ENCODE measurements around the gene PARN.

DNA sequence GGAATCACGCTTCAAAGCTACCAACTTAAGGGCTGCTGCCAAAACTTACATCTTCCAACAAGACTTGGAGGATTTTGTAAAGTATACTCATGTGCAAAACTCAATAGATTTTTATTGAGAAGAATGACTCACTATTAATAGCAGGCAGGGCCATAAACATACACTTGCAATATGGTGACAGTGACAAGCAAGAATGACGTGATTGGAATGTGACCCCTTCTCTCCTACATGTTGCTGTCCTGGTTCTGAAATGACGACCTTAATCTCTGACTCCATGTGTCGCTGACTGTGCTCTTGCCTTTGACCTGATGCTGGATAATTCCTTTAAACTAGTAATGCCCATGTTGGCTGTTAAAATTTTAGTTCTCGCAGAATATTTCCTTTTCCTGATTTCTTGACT lies 174.5 kb downstream of the PARN start:
- TF ChIP-seq, protein P1, sequence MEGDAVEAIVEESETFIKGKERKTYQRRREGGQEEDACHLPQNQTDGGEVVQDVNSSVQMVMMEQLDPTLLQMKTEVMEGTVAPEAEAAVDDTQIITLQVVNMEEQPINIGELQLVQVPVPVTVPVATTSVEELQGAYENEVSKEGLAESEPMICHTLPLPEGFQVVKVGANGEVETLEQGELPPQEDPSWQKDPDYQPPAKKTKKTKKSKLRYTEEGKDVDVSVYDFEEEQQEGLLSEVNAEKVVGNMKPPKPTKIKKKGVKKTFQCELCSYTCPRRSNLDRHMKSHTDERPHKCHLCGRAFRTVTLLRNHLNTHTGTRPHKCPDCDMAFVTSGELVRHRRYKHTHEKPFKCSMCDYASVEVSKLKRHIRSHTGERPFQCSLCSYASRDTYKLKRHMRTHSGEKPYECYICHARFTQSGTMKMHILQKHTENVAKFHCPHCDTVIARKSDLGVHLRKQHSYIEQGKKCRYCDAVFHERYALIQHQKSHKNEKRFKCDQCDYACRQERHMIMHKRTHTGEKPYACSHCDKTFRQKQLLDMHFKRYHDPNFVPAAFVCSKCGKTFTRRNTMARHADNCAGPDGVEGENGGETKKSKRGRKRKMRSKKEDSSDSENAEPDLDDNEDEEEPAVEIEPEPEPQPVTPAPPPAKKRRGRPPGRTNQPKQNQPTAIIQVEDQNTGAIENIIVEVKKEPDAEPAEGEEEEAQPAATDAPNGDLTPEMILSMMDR (IDR thresholded peaks at IDR 0.05) = no peak
- TF ChIP-seq POLR2A (IDR thresholded peaks at IDR 0.05) = no peak

Measured in thyroid gland (tissue), 4 donors.